H9 (cell line): ENCODE data around the gene ILF3. TPM values are rescaled to one million over a fixed set of nuclear protein-coding genes. Genes with fewer than 3 reads are reported as not detected.

Experiments
- DNase-seq: peaks from one replicate; pipeline ENCODE4 v3.0.0-alpha.2; 2017
- H2AFZ ChIP-seq: one replicate; pipeline ENCODE4 v1.6.1; 2013; ENCODE audit warnings: mild to moderate bottlenecking, low read length, control low read depth, moderate library complexity
- H2AK5ac ChIP-seq: 2 replicates; pipeline ENCODE4 v1.6.1; 2013; ENCODE audit warnings: low read length, control low read depth, mixed read lengths; ENCODE audit not compliant: insufficient read length
- H2BK120ac ChIP-seq: one replicate; pipeline ENCODE4 v1.6.1; 2013; ENCODE audit warnings: low read depth, mild to moderate bottlenecking, low read length, control low read depth, inconsistent platforms; ENCODE audit not compliant: poor library complexity, severe bottlenecking
- H2BK12ac ChIP-seq: 2 replicates; pipeline ENCODE4 v1.6.1; 2013; ENCODE audit warnings: low read length, control low read depth, mixed read lengths, low read depth; ENCODE audit not compliant: insufficient read length
- H2BK15ac ChIP-seq: 2 replicates; pipeline ENCODE4 v1.6.1; 2013; ENCODE audit warnings: low read depth, low read length, control low read depth
- H2BK20ac ChIP-seq: one replicate; pipeline ENCODE4 v1.6.1; 2013; ENCODE audit warnings: low read depth, mild to moderate bottlenecking, low read length, control low read depth, inconsistent platforms; ENCODE audit not compliant: poor library complexity, severe bottlenecking
- H2BK5ac ChIP-seq: 2 replicates; pipeline ENCODE4 v1.6.1; 2013; ENCODE audit warnings: low read length, control low read depth, mixed read lengths; ENCODE audit not compliant: insufficient read length
- H3K14ac ChIP-seq: 2 replicates; pipeline ENCODE4 v1.6.1; 2013; ENCODE audit warnings: low read length, control low read depth; ENCODE audit not compliant: insufficient read depth
- H3K18ac ChIP-seq: 2 replicates; pipeline ENCODE4 v1.6.1; 2013; ENCODE audit warnings: low read depth, mild to moderate bottlenecking, mixed read lengths, low read length, control low read depth; ENCODE audit not compliant: insufficient read length
- H3K23ac ChIP-seq: 2 replicates; pipeline ENCODE4 v1.6.1; 2013; ENCODE audit warnings: low read length, control low read depth, mixed read lengths, low read depth; ENCODE audit not compliant: insufficient read length
- H3K23me2 ChIP-seq: 2 replicates; pipeline ENCODE4 v1.6.1; 2013; ENCODE audit warnings: low read depth, mild to moderate bottlenecking, mixed read lengths, low read length, control low read depth; ENCODE audit not compliant: insufficient read length, poor library complexity, severe bottlenecking
- H3K27ac ChIP-seq: 2 replicates; pipeline ENCODE4 v1.5.1; 2013; ENCODE audit warnings: low read length, control low read depth, mixed read lengths, low read depth; ENCODE audit not compliant: insufficient read length
- H3K27me3 ChIP-seq: 2 replicates; pipeline ENCODE4 v1.6.1; 2013; ENCODE audit warnings: low read length, control low read depth, inconsistent platforms; ENCODE audit not compliant: insufficient read depth
- H3K4ac ChIP-seq: 2 replicates; pipeline ENCODE4 v1.6.1; 2013; ENCODE audit warnings: low read depth, mild to moderate bottlenecking, control low read depth, inconsistent platforms, low read length, moderate library complexity
- H3K4me1 ChIP-seq: 2 replicates; pipeline ENCODE4 v1.6.1; 2013; ENCODE audit warnings: low read length, control low read depth, inconsistent platforms; ENCODE audit not compliant: insufficient read depth
- H3K4me2 ChIP-seq: 2 replicates; pipeline ENCODE4 v1.6.1; 2013; ENCODE audit warnings: low read length, control low read depth, mixed read lengths; ENCODE audit not compliant: insufficient read length, insufficient read depth
- H3K56ac ChIP-seq: 2 replicates; pipeline ENCODE4 v1.6.1; 2013; ENCODE audit warnings: low read depth, mild to moderate bottlenecking, mixed read lengths, low read length, control low read depth; ENCODE audit not compliant: insufficient read length
- H3K79me1 ChIP-seq: 2 replicates; pipeline ENCODE4 v1.6.1; 2013; ENCODE audit warnings: low read depth, mild to moderate bottlenecking, moderate library complexity, low read length, control low read depth, inconsistent platforms; ENCODE audit not compliant: insufficient read depth, poor library complexity, severe bottlenecking
- H3K79me2 ChIP-seq: 2 replicates; pipeline ENCODE4 v1.6.1; 2013; ENCODE audit warnings: low read length, control low read depth, inconsistent platforms; ENCODE audit not compliant: insufficient read depth
- H3K9ac ChIP-seq: 2 replicates; pipeline ENCODE4 v1.6.1; 2013; ENCODE audit warnings: low read length, control low read depth, mixed read lengths; ENCODE audit not compliant: insufficient read length; ENCODE audit errors: extremely low read depth
- H3K9me3 ChIP-seq: one replicate; pipeline ENCODE4 v1.6.1; 2013; ENCODE audit warnings: low read depth, low read length, inconsistent platforms; ENCODE audit not compliant: control insufficient read depth
- H3T11ph ChIP-seq: one replicate; pipeline ENCODE4 v1.6.1; 2013; ENCODE audit warnings: mild to moderate bottlenecking, low read length, control low read depth, inconsistent platforms
- H4K20me1 ChIP-seq: one replicate; pipeline ENCODE4 v1.6.1; 2013; ENCODE audit not compliant: control insufficient read depth, insufficient read length, insufficient read depth
- H4K5ac ChIP-seq: 2 replicates; pipeline ENCODE4 v1.6.1; 2013; ENCODE audit warnings: low read depth, mild to moderate bottlenecking, mixed read lengths, low read length, control low read depth; ENCODE audit not compliant: insufficient read length
- H4K8ac ChIP-seq: replicated peaks from 2 replicates; pipeline ENCODE4 v1.6.1; 2013; ENCODE audit warnings: low read length, control low read depth, mixed read lengths, low read depth; ENCODE audit not compliant: insufficient read length
- H4K91ac ChIP-seq: 2 replicates; pipeline ENCODE4 v1.6.1; 2013; ENCODE audit warnings: low read depth, mild to moderate bottlenecking, moderate library complexity, mixed read lengths, low read length, control low read depth; ENCODE audit not compliant: insufficient read length
- H3K27ac Mint-ChIP-seq, 3 experiments: 2 replicates in 2 of 3; 3 replicates in 1 of 3; pipeline ENCODE4 v1.8.0; 2020 to 2021; ENCODE audit warnings: mixed read lengths in 3 of 3, mild to moderate bottlenecking in 1 of 3, moderate library complexity in 1 of 3
- H3K27me3 Mint-ChIP-seq: 2 replicates; pipeline ENCODE4 v1.8.0; 2021; ENCODE audit warnings: low read depth, mild to moderate bottlenecking, moderate library complexity, mixed read lengths
- H3K36me3 Mint-ChIP-seq, 3 experiments: 2 replicates in 2 of 3; 3 replicates in 1 of 3; pipeline ENCODE4 v1.8.0; 2020 to 2021; ENCODE audit warnings: low read depth in 3 of 3, mixed read lengths in 3 of 3; ENCODE audit not compliant: insufficient read depth in 1 of 3
- H3K4me1 Mint-ChIP-seq, 2 experiments: 2 replicates each; pipeline ENCODE4 v1.8.0; 2020; ENCODE audit warnings: mixed read lengths in 2 of 2
- H3K4me3 Mint-ChIP-seq, 2 experiments: 2 replicates in 1 of 2; 3 replicates in 1 of 2; pipeline ENCODE4 v1.8.0; 2020 to 2021; ENCODE audit warnings: mild to moderate bottlenecking in 2 of 2, mixed read lengths in 2 of 2, moderate library complexity in 1 of 2
- H3K9me3 Mint-ChIP-seq, 2 experiments: 2 replicates in 1 of 2; 3 replicates in 1 of 2; pipeline ENCODE4 v1.8.0; 2020; ENCODE audit warnings: mild to moderate bottlenecking in 2 of 2, mixed read lengths in 2 of 2, moderate library complexity in 1 of 2
- WGBS: extraction: QIAGEN DNeasy Blood & Tissue Kit; methylation state at CpG from one replicate; pipeline ENCODE4 v1.1.7; 2013; ENCODE audit warnings: missing lambda C conversion rate, low lambda C conversion rate, mixed read lengths; ENCODE audit not compliant: insufficient read length; ENCODE audit errors: extremely low coverage; 5-methylcytosine and 5-hydroxymethylcytosine counted together
- total RNA-seq: library from RNA; stranded (reverse); gene quantifications from 2 replicates; pipeline ENCODE4 v1.2.1, GENCODE V29; 2021
- TF ChIP-seq, protein P1 (sequence below): fragments of 200-600 bp; sonication (generic); conservative IDR thresholded peaks from 3 replicates; pipeline ENCODE4 v1.8.0; 2021; ENCODE audit warnings: antibody characterized with exemption, mild to moderate bottlenecking

Gene ILF3
- total RNA-seq, 1 experiment from 2014 or later, result 841 TPM

GRCh38 chr19:10699650-10700335 lies 45.6 kb downstream of the ILF3 start:
- H4K8ac ChIP-seq, result no peak overlapping the region
- Mint-ChIP-seq H3K36me3 (peaks cover 0 to 5% (median 0%) of the 10 kb centered on the region in 3 experiments; a peak in 2 of 7 replicates), H3K27ac (no peak overlapping the region), H3K4me1 (peaks cover 18 to 21% of the 10 kb centered on the region in 2 experiments), H3K9me3 (no peaks in the 10 kb centered on the region; a peak in 1 of 5 replicates), H3K27me3 (peaks cover 18% of the 10 kb centered on the region), H3K4me3 (no peak overlapping the region; a peak in 1 of 5 replicates)
- no peak overlapping the region for H2BK120ac ChIP-seq
- H2AFZ ChIP-seq, result no peak overlapping the region
- H4K91ac ChIP-seq, result no peak overlapping the region
- no peak overlapping the region for H3K14ac ChIP-seq
- no peak overlapping the region for H3K4me2 ChIP-seq
- no peak overlapping the region for H2BK12ac ChIP-seq
- no peak overlapping the region for H3K9ac ChIP-seq
- no peak overlapping the region for H3K18ac ChIP-seq
- H3K23ac ChIP-seq, result no peak overlapping the region
- H3K4me1 ChIP-seq, result no peaks in the 10 kb centered on the region; the same call in 1 of the 2 replicates
- H3T11ph ChIP-seq, result no peak overlapping the region
- no peak overlapping the region for H3K56ac ChIP-seq
- no peak overlapping the region for H3K27ac ChIP-seq
- TF ChIP-seq, protein P1, sequence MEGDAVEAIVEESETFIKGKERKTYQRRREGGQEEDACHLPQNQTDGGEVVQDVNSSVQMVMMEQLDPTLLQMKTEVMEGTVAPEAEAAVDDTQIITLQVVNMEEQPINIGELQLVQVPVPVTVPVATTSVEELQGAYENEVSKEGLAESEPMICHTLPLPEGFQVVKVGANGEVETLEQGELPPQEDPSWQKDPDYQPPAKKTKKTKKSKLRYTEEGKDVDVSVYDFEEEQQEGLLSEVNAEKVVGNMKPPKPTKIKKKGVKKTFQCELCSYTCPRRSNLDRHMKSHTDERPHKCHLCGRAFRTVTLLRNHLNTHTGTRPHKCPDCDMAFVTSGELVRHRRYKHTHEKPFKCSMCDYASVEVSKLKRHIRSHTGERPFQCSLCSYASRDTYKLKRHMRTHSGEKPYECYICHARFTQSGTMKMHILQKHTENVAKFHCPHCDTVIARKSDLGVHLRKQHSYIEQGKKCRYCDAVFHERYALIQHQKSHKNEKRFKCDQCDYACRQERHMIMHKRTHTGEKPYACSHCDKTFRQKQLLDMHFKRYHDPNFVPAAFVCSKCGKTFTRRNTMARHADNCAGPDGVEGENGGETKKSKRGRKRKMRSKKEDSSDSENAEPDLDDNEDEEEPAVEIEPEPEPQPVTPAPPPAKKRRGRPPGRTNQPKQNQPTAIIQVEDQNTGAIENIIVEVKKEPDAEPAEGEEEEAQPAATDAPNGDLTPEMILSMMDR, result peak; percentile 83
- no peak overlapping the region for H3K4ac ChIP-seq
- no CpG with 5 or more reads among the region's 15 CpGs for WGBS
- DNase-seq, result peak; percentile 65
- H3K27me3 ChIP-seq, result no peaks in the 10 kb centered on the region
- H4K20me1 ChIP-seq, result no peaks in the 10 kb centered on the region
- no peak overlapping the region for H4K5ac ChIP-seq
- H3K9me3 ChIP-seq, result no peaks in the 10 kb centered on the region
- H2BK5ac ChIP-seq, result no peak overlapping the region
- H2BK15ac ChIP-seq, result no peak overlapping the region
- H2AK5ac ChIP-seq, result no peak overlapping the region
- no peak overlapping the region for H2BK20ac ChIP-seq
- peaks cover 10% of the 10 kb centered on the region for H3K23me2 ChIP-seq
- no peaks in the 10 kb centered on the region for H3K79me1 ChIP-seq
- no peaks in the 10 kb centered on the region for H3K79me2 ChIP-seq
